Stimulated activated CD8-positive, alpha-beta memory T cell treated with anti-CD3 and anti-CD28 coated beads, Interleukin-15, amount 100 ng/mL, for 48 hours (primary cell): ENCODE measurements around the gene CD151.
A peak's percentile ranks its signal among the peaks of the same experiment; 100 is the strongest.

ENCODE experiments used
- DNase-seq, 2 donors: peaks; one replicate each; pipeline ENCODE4 v3.0.0-alpha.2; 2020; ENCODE audit warnings: low read depth in 2 of 2

Gene CD151

GRCh38 chr11:829176-829846, 3.4 kb upstream of the CD151 start:
- no peak for DNase-seq

- no peak for DNase-seq
Observed at GRCh38 chr11:829847-830294, 2.9 kb upstream of the CD151 start.

DNA sequence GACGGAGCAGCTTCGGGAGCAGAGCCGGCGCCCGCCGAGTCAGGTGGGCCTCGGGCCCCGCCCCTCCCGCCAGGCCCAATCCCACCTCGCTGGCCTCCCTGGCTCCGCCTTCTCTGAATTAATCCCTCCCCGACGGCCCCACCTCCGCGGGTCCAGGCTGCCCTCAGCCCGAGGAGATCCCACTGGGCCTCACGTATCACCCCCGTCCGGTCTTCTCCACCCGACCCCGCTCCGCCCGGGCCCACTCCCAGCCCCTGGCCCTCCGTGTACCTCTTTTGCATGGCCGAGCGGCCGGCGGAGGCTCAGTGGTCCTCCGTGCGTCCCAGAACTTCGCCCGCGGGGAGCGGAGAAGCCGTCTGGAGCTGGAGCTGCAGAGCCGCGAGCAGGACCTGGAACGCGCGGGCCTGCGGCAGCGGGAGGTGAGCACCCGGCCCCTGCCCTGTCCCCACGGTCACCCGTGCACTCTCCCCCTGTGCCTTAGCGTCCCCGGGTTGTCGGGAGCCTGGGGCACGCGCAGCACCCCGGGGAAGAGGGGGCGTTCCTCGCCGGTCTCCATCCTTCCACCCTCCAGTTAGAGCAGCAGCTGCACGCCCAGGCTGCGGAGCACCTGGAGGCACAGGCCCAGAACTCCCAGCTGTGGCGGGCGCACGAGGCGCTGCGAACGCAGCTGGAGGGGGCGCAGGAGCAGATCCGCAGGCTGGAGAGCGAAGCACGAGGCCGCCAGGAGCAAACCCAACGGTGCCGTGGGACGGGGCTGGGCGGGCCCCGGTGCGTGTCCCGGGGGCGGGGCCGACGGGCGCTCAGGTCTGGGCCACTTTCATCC, 2.2 kb upstream of the CD151 start:
- DNase-seq = peak in 1 of 2 donors; percentile 65

- no peak for DNase-seq
Observed at GRCh38 chr11:831118-831864, 1.5 kb upstream of the CD151 start.

DNA sequence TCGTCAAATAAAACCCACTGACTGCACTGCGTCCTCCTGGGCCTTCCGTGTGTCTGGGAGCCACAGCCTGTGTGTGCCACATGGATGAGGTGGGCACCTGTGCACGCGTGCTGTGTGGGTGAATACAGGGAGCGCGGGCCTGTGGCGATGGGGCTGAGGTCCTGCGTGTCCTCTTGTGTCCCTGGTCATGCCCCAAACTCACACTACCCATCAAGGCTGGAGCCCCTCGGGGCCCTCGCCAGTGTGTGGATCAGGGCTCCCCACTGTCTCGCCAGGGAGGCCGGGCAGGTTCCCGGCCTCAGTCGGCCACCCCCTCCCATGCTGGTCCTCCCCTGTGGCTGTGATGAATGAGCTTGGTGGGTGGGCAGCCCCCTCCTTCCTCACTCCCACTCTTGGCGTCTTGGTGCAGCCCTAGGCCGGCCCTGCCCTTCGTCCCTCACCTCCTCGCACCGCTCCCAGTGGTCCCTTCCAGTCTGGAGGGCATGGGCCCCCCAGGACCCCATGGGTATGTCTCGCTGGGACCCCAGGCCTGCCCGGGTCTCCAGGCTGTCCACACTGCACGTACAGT, 707 bp upstream of the CD151 start:
- no peak for DNase-seq

DNA sequence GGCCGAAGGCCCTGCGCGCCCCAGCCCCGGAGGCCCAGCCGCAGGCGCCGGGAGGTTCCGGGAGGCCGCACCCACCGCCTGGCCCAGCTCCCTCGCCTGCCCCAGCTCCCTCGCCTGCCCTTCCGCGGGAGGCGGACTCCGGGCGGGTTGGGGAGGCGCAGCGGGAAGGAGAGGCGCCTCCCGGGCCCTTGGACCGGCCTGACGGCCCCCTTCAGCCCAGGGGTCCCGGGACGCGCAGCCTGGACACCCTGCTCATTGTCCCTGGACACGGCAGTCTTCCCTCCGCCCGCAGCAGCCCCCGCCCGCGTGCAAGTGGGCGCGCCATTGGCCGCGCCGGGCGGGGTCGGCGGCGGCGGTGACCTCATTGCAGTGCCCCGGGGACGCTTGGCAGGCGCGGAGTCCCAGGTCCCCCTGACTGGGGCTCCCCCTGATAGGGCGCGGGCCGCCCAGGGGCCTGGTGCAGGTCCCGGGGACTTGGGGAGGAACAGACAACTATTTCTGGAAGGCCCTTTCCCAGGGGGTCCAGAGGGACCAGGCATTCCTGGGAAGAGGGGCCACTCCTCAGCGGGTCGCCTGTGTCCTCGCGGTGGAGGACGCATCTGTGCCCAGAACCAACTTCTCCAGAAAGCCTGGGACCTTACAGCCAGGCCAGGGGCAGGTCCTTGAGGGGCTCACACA, 501 bp downstream of the CD151 start:
- no peak for DNase-seq

- DNase-seq = no peak
Observed at GRCh38 chr11:833849-834311, 1.1 kb downstream of the CD151 start.

DNA sequence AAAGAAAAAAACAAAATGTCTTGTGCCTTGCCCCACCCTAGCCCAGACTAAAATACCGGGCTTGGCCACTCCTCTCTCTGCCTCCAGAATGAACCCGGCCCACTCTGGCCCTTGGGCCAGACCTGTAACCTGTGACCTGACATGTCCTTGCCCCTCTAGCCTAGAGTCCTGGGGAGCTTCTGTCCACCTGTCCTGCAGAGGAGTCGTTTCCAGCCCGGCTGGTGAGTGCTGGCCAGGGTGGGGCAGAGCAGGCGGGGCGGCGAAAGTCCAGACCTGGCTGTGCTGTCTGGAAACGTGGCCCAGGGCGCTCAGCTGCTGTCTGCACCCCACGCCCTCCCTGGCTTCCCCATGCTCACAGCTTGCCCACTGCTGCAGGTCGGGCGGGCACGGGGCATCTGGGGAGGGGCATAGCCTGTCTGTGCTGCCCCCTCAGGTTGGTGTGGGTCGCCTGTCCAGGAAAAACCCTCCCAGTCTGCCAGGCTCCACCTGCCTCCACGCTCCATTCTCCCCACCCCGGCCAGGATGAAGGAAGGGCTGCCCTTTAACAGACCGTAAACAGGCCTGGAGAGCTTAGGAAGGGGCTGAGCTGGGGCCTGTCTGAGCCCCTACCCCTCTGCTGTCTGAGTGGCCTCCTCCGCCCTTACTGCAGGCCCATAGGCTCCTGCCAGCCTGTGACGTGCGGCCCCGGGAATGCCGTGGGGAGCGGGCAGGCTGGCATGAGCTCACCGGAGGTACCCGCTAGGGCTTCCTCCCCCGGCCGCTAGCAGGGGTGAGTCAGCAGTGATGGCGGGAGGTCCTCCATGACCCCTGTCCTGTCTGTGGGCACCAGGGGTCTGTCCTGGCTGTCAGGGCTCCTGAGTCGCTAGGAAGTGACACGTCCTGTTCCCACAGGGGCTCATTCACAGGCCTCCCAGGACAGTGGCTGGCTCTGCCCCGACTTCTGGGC, 1.9 kb downstream of the CD151 start:
- DNase-seq = no peak

- no peak for DNase-seq
Observed at GRCh38 chr11:836274-836673, 3.5 kb downstream of the CD151 start.

DNA sequence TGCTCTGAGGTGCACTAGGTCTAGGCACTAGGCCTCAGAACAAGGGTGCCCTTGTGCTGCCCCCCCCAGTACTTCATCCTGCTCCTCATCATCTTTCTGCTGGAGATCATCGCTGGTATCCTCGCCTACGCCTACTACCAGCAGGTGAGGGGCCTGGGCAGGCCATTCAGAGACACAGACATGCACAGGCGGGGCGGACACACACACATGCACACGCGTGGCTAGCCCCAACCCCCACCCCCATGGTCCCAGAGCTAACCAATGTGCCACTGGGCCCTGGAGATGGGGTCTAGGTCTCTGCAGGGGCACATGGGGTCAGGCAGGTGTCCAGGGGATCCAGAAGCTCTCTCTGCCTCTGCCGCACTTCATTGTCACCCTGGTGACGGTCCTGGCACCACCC, 3.9 kb downstream of the CD151 start:
- DNase-seq = no peak

DNA sequence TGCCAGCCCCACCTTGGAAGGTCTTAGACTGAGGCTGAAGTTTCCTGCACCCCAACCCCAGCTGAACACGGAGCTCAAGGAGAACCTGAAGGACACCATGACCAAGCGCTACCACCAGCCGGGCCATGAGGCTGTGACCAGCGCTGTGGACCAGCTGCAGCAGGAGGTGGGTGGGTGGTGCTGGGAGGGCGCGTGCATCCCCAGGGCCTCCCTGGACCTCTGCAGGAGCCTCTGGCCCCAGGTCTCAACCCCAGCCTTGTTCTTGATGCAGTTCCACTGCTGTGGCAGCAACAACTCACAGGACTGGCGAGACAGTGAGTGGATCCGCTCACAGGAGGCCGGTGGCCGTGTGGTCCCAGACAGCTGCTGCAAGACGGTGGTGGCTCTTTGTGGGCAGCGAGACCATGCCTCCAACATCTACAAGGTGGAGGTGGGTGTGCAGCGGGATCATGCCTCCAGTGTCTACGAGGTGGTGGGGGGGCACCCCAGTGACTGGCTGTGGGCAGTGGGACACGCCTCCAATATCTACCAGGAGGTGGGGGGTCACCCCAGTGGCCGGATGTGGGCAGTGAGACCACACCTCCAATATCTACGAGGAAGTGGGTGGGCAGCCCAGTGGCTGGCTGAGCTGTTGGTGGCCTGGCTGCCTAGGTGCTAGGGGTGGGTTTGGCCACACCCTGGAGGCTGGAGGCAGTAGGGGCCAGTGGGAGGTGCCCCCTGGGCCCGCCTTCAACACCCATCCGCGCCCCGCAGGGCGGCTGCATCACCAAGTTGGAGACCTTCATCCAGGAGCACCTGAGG, 4.6 kb downstream of the CD151 start:
- DNase-seq = no peak

- no peak for DNase-seq
Observed at GRCh38 chr11:837990-838307, 5.2 kb downstream of the CD151 start.

DNA sequence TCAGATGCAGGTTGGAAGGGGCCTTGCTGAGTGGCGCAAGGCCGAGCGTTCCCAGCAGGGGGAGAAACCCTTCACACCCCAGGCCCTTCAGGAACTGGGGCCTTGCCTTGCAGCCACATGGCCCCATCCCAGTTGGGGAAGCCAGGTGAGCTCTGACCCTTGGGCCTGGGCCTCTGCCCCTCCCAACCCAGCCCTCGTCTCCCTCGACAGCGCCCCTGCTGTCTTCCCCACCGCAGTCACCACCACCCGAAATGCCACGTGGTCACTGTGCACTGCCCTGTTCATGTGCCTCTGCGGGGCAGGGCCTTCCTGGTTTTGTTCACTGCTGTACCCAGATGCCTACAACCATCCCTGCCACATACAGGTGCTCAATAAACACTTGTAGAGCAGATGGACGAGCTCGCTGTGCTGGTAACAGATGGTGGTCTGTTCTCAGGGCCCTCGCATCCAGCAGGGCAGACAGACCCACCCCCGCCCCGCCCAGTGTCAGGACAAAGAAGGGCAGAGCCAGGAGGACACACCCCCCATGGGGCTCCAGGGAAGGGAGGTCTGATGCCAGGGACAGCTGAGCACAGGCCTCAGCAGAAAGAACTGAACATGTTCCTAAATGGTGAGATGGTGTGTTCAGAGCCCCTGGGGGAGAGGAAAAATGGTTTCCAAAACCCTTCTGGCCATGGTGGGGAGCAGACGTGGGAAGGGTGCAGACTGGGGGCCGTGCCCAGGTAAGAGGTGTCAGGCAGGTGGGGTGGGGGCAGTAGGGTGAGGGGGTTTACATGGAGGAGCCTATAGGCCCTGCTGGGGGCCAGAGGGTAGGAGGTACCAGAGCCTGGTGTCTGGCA, 5.9 kb downstream of the CD151 start:
- no peak for DNase-seq

GRCh38 chr11:839280-839623, 6.5 kb downstream of the CD151 start:
- DNase-seq = no peak

- no peak for DNase-seq
Observed at GRCh38 chr11:839875-840617, 7.3 kb downstream of the CD151 start.

DNA sequence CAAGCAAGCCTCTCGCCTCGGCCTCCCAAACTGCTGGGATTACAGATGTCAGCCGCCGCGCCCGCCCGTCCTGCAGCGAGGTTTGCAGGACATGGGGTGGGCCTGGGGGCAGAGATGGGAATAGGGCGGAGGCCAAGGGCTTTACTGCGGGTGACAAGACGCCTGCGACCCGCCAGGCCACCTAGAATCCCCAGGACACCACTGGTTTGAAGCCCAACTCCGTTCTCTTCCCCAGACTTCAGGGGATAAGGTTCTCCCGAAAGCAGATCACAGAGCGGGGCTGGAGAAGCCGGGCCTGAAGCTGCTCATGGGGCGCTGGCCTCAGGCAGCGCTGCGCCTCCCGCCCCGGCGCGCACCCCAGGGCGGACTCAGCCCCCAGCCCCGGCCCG, 9.2 kb downstream of the CD151 start:
- DNase-seq = no peak

DNA sequence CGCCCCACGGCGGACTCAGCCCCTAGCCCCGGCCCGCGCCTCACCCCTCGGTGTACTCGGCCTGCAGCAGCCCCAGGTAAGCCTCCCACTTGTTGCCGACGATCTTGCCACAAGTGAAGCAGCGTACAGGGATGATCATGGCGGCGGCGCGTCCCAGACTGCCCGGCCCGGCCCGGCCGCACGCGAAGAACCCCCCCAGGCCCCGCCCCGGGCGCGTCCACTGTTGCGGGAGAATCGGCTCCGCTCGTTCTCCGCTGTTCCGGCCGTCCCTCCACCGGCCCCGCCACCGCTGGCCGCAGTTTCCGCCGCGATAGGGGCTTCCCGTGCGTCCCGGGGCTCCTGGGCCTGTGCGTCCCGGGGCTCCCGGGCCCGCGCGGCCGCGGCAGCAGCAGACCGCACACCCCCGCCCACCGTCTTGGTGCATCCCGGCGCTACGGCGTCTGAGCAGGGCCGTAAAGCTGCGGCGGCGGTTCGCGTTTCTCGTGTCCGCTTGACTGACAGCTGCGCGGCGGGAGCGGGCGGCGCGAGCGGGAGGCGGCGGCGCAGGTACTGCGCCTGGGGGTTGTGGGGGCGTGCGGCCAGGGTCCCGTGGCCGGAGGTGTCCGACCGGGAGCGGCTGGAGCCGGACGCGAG, 9.7 kb downstream of the CD151 start, which contains the start of the genes POLR2L and TSPAN4:
POLR2L (minus strand) TSS at position 160 of the 633 bp plus-strand sequence; CDS start at position 139, 21 bp downstream.
TSPAN4 (plus strand) TSS at position 483 of the 633 bp plus-strand sequence. CDS start 7,453 bp downstream, outside the sequence.
- peak; percentile 78 to 82 for DNase-seq
